Keratinocyte (primary cell): ENCODE measurements around the gene TMEM132E.

Source experiments
- CTCF ChIP-seq, 3 experiments: IDR thresholded peaks in 1 of 3; conservative IDR thresholded peaks in 1 of 3; optimal IDR thresholded peaks in 1 of 3; 2 replicates in 2 of 3; 3 replicates in 1 of 3; pipeline versions ENCODE3 to v1.5.1; 2011; ENCODE audit warnings: low read length in 3 of 3, mild to moderate bottlenecking in 3 of 3, moderate library complexity in 2 of 3, control low read depth in 1 of 3, inconsistent platforms in 1 of 3; ENCODE audit not compliant: insufficient read depth in 2 of 3; ENCODE audit errors: extremely low read depth in 1 of 3
- EZH2 ChIP-seq: IDR thresholded peaks from one replicate; pipeline ENCODE4 v1.6.1; 2012; ENCODE audit warnings: inconsistent platforms, mild to moderate bottlenecking, low read length, moderate library complexity

DNA sequence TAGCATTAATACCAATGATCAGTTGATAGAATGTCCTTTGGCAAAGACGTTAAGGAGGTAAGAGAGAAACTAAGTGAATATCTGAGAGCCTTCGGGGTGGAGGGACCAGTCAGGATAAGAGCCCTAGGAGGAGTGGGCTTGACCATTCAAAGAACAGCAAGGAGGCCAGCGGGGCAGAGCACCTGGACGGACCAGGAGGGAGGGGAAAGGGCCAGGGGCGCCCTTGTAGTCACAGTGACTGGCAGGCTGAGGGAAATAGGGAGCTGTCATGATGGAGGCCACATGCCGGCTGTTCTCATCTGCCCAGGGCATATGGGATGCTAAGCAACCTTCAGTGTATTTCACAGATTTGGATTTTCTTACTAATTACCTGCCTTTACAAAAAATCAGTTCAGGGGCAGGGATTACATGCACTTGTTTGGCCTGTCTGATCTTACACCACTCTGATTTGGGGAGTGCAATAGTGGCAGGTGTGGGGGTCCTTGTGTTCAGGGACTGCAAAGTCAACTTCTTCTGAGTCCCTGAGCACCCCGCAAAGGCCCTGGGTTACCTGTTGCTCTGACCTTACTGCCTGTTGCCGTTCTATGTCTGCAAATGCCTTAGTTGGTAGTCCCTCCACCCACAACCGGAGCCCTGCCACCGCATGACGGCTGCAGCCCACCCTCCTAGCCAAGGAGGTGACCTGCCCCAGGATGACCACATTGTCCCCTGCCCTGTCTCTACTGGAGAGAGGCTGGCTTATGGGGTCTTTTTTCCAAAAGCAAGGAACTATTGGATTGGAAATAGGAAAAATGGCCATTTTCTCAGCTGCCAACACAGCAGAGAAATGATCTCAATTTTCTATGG lies 10.0 kb downstream of the TMEM132E start:
- no peak for TF ChIP-seq CTCF (optimal IDR thresholded peaks at IDR 0.05 in 1 of 3, IDR thresholded peaks at IDR 0.05 in 1 of 3, conservative IDR thresholded peaks at IDR 0.05 in 1 of 3; ENCODE audit: extremely low read depth in 1 of 3, insufficient read depth in 2 of 3, low read length in 3 of 3)
- TF ChIP-seq EZH2, result no peak
